GM06990 (cell line): ENCODE results near the gene PFKL.

ENCODE experiments used
- DNase-seq: peaks from one replicate; pipeline ENCODE4 v3.0.0-alpha.2; 2011; ENCODE audit not compliant: insufficient read length; ENCODE audit errors: extremely low read depth
- H3K27me3 ChIP-seq: replicated peaks from 2 replicates; pipeline ENCODE4 v1.6.0; 2011; ENCODE audit warnings: low read length; ENCODE audit not compliant: control insufficient read depth, insufficient read depth
- H3K36me3 ChIP-seq: 2 replicates; pipeline ENCODE4 v1.5.1; 2011; ENCODE audit warnings: low read length; ENCODE audit not compliant: control insufficient read depth, insufficient read depth
- H3K4me3 ChIP-seq: replicated peaks from 2 replicates; pipeline ENCODE4 v1.5.1; 2011; ENCODE audit warnings: low read depth, mild to moderate bottlenecking, control low read depth, low read length
- TF ChIP-seq, protein P1 (sequence below): IDR thresholded peaks from 2 replicates; pipeline ENCODE4 v1.5.1; 2011; ENCODE audit warnings: low read length, control low read depth, mild to moderate bottlenecking, inconsistent platforms; ENCODE audit not compliant: insufficient read depth, poor library complexity, severe bottlenecking

Gene PFKL

DNA sequence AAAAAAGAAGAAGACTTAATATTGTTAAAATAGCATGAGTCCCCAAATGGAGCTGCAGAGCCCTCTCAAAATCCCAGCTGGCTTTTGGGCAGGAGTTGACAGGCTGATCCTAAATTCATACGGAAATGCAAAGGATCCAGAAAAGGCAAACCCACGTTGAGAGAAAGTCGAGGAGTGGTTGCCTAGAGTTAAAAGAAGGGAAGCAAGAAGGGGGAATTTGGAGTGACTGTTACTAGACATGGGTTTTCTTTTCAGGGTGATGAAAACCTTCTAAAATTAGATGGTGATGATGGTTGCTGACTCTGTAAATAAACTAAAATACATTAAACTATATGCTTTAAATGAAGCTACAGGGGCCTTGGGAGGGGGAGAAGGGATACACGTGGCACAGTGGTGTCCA is 39.8 kb upstream of the PFKL start:
- DNase-seq, result no peak
- H3K27me3 ChIP-seq, result no peaks in the 10 kb centered on the region
- TF ChIP-seq, protein P1, sequence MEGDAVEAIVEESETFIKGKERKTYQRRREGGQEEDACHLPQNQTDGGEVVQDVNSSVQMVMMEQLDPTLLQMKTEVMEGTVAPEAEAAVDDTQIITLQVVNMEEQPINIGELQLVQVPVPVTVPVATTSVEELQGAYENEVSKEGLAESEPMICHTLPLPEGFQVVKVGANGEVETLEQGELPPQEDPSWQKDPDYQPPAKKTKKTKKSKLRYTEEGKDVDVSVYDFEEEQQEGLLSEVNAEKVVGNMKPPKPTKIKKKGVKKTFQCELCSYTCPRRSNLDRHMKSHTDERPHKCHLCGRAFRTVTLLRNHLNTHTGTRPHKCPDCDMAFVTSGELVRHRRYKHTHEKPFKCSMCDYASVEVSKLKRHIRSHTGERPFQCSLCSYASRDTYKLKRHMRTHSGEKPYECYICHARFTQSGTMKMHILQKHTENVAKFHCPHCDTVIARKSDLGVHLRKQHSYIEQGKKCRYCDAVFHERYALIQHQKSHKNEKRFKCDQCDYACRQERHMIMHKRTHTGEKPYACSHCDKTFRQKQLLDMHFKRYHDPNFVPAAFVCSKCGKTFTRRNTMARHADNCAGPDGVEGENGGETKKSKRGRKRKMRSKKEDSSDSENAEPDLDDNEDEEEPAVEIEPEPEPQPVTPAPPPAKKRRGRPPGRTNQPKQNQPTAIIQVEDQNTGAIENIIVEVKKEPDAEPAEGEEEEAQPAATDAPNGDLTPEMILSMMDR, result no peak
- H3K4me3 ChIP-seq, result no peak overlapping the region
- no peaks in the 10 kb centered on the region for H3K36me3 ChIP-seq

DNA sequence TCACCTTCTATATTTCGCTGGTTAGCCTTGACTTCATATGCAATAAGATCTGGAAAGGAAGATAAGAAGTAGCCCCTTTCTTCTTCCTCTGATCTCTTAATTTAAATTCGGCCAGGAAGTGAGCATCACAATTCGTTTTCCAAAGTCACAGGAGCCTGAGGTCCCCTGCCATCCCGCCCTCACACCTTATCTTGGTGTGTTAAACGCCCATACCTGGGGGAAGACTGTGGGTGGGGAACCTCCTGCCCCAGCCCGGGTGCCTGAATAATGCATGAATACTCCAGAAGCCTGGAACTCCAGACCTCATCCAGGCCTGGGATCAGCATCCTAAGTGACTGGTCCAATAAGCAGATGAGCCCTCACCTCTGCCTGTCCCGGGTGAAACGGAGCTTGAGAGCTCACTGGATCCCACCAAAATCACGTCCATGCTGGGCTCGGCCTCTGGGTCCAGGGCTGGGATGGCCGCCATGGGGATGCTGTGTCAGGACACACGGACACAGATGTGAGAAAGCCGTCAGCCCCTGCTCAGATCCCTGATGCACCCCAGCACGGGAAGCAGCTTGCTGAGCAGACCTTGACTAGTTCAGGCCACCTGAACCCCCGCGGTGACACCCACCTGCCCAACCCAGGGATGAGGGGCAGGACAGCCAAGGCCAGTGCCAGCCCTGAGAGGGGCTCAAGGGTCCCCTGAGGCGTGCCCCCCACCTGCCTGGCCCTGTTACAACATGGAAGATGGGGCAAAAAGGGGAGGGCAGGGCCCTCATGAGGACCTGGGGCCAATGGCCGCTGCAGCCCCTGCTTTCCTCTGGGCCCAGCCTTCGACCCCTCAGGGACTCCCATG is 38.8 kb upstream of the PFKL start:
- Histone ChIP-seq H3K27me3 (no peaks in the 10 kb centered on the region), H3K4me3 (no peak overlapping the region), H3K36me3 (no peaks in the 10 kb centered on the region)
- no peak for DNase-seq
- TF ChIP-seq, protein P1, result no peak

DNA sequence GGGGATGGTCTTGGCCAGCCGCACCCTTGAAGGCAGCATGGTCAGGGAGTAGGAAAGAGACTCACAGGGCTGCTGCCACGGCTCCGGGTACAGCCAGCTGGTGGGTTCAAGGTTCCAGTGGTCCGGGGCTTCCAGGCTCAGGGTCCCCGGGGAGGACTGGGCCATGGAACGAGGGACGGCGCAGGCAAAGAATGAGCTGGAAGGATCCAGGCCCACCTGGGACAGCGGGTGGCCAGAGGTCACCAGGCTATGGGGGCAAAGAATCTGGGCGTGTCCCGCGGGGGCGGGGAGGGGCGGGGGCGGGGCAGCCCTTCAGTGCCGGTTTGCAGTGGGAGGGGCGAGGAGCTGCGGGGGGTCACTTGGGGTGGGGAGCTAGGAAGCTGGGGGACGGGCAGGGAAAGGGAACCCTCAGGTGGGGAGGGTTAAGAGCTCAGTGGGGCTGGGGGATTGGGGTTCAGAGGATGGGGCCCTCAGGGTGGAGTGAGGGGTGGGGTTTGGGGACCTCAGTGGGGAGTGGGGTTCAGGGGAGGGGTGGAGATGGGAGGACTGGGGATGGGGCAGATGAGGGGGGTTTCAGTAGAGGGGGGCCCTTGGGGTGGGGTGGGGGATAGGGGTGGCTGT is 38.1 kb upstream of the PFKL start, which contains the start of gene DNMT3L:
Gene DNMT3L (minus strand): TSS at position 223 of the 621 bp plus-strand sequence. CDS start 638 bp downstream, outside the sequence.
- H3K36me3 ChIP-seq, result no peaks in the 10 kb centered on the region
- TF ChIP-seq, protein P1, result no peak
- DNase-seq, result no peak
- no peaks in the 10 kb centered on the region for H3K27me3 ChIP-seq
- no peak within 1 kb of the TSS for H3K4me3 ChIP-seq

DNA sequence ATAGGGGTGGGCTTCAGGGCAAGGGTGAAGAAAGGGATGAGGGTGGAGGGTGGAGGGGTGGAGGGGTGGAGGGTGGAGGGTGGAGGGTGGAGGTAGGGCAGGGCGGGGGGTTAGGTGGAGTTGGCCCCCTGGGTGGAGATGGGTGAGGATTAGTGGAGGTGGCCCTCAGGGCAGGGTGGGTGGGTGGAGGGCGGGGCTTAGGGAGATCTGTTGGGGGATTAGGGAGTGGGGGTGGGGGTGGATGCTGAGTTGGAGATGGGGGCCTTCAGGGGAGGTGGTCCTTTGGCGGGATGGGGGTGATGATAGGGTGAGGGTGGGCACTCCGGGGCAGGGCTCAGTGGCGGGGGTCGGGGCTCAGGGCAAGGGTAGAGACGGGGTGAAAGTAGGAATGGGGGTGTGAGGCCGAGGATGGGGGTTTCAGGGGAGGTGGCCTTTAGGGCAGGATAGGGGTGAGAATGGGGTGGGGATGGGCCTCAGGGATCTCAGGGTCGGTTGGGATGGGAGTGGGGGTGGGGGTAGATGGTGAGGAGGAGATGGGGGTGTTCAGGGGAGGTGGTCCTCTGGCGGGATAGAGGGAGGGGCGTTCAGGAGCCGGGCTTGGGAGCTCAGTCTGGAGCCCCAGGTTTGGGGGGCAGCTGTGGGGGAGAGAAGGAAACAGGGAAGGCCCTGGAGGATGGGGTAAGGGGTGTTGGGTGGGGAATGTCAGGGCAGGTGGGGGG is 37.4 kb upstream of the PFKL start:
- H3K27me3 ChIP-seq, result no peaks in the 10 kb centered on the region

DNA sequence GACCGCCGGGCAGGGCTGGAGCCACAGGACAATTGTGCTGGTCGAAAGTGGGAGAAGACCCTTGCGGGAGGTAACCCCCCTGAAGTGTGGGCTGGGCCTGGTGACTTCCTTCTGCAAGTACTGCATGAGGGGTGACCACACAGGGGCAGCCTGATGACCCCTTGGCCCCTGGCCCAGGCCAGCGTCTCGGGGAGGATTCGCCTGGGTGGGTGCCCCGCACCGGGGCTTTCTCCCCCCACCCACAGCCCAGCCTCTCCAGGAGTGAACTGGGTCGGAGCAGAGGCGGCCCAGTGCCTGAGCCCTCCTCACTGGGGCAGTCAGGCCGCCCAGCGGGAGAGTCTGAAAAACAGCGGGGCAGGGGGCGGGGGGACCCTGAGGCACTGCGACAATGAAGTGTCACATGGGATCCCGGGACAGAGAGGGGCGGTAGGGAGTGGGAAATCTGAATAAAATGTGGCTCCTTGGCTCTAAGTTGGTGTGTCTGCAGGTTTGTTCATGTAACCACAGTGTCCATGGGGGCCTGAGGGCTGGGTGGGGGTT is 36.6 kb upstream of the PFKL start:
- no peak overlapping the region for H3K4me3 ChIP-seq
- TF ChIP-seq, protein P1, result no peak
- DNase-seq, result no peak

More for the DNA sequence above, 37.4 kb upstream of the PFKL start:
- Histone ChIP-seq H3K36me3 (no peaks in the 10 kb centered on the region), H3K4me3 (no peak overlapping the region)
- TF ChIP-seq, protein P1, result no peak
- no peak for DNase-seq

More for the DNA sequence above, 36.6 kb upstream of the PFKL start:
- no peaks in the 10 kb centered on the region for H3K36me3 ChIP-seq
- no peaks in the 10 kb centered on the region for H3K27me3 ChIP-seq
